GM13977 (cell line): ENCODE measurements around the gene ELOA.
"Not testable (repeated sequence)": the region's sequence is repeated elsewhere in the genome, so short reads cannot be mapped to it uniquely, and the experiment has no call there.

ENCODE experiments used
- DNase-seq: peaks from one replicate; pipeline ENCODE4 v3.0.0; 2012; ENCODE audit warnings: low spot score
- CTCF ChIP-seq: IDR thresholded peaks from 2 replicates; pipeline ENCODE4 v1.5.1; 2012; ENCODE audit warnings: mild to moderate bottlenecking, control low read depth; ENCODE audit not compliant: insufficient read depth; ENCODE audit errors: extremely low read depth, missing control alignments
- in situ Hi-C: fragments of 300-500 bp; cut with MboI; formaldehyde crosslinking; loops from one replicate; pipeline ENCODE4 v1.12.0; 2022; ENCODE audit warnings: low sequenced_read_pairs, low pct_unique_long_range_greater_than_20kb, mixed read lengths, inconsistent platforms; ENCODE audit not compliant: unreplicated experiment

The ELOA gene

GRCh38 chr1:23790696-23791515, 47.6 kb downstream of the ELOA start, which contains the start of gene LYPLA2:
Gene LYPLA2 (plus strand): TSS chr1:23791145. CDS start chr1:23792683, 1,538 bp downstream.
- no peak for TF ChIP-seq CTCF
- peak; percentile 93 for DNase-seq
- in situ Hi-C loops, result no loop called here

- DNase-seq, result peak; percentile 72
- in situ Hi-C loops, result no loop called here
- no peak for TF ChIP-seq CTCF
Measured at GRCh38 chr1:23791516-23792047, 48.3 kb downstream of the ELOA start.

GRCh38 chr1:23792151-23792945, 49.1 kb downstream of the ELOA start:
- TF ChIP-seq CTCF, result no peak
- DNase-seq, result no peak
- in situ Hi-C loops, result no loop called here

GRCh38 chr1:23793018-23793781, 49.9 kb downstream of the ELOA start:
- in situ Hi-C loops, result no loop called here
- no peak for TF ChIP-seq CTCF
- DNase-seq, result peak; percentile 36

- in situ Hi-C loops, result no loop called here
- no peak for TF ChIP-seq CTCF
- no peak for DNase-seq
Measured at GRCh38 chr1:23793861-23794731, 50.8 kb downstream of the ELOA start.

- DNase-seq, in situ Hi-C loops: not testable (repeated sequence)
Measured at GRCh38 chr1:23794732-23795182, 51.5 kb downstream of the ELOA start.
